Spleen (tissue), 11 donors: ENCODE results near the gene GNA14. TPM values are rescaled to one million over a fixed set of nuclear protein-coding genes. Genes with fewer than 3 reads are reported as not detected.

Experiments used
- DNase-seq: peaks from one replicate; pipeline ENCODE4 v3.0.0-alpha.2; 2020
- H3K27ac ChIP-seq, 8 donors: fragments of 200-600 bp; sonication (generic) in 7 of 8; 1 replicate in 4 of 8; 2 replicates in 4 of 8; pipeline versions ENCODE4 v1.5.0 to v1.8.0; 2016 to 2021; ENCODE audit warnings: inconsistent platforms in 4 of 8, mild to moderate bottlenecking in 4 of 8, moderate library complexity in 1 of 8
- H3K27me3 ChIP-seq, 7 donors: fragments of 200-600 bp; sonication (generic) in 6 of 7; replicated peaks in 1 of 7; 1 replicate in 4 of 7; 2 replicates in 3 of 7; pipeline versions ENCODE4 v1.5.0 to v1.8.0; 2016 to 2021; ENCODE audit warnings: inconsistent platforms in 3 of 7, mild to moderate bottlenecking in 1 of 7
- H3K36me3 ChIP-seq, 6 donors: fragments of 200-600 bp; sonication (generic) in 5 of 6; 1 replicate in 4 of 6; 2 replicates in 2 of 6; pipeline versions ENCODE4 v1.5.0 to v1.8.0; 2016 to 2021; ENCODE audit warnings: inconsistent platforms in 2 of 6
- H3K4me1 ChIP-seq, 6 donors: fragments of 200-600 bp; sonication (generic) in 5 of 6; 1 replicate in 3 of 6; 2 replicates in 3 of 6; pipeline versions ENCODE4 v1.5.0 to v1.8.0; 2016 to 2021; ENCODE audit warnings: inconsistent platforms in 3 of 6
- H3K4me3 ChIP-seq, 8 donors: fragments of 200-600 bp; sonication (generic) in 7 of 8; 1 replicate in 4 of 8; 2 replicates in 4 of 8; pipeline versions ENCODE4 v1.5.0 to v1.8.0; 2016 to 2021; ENCODE audit warnings: inconsistent platforms in 4 of 8, mild to moderate bottlenecking in 4 of 8, moderate library complexity in 2 of 8
- H3K9me3 ChIP-seq, 8 donors: fragments of 200-600 bp; sonication (generic) in 7 of 8; 1 replicate in 4 of 8; 2 replicates in 4 of 8; pipeline versions ENCODE4 v1.5.0 to v1.8.0; 2016 to 2021; ENCODE audit warnings: inconsistent platforms in 4 of 8
- CTCF ChIP-seq, 11 experiments: fragments of 200-600 bp in 7 of 11; fragments of 450-650 bp in 4 of 11; sonication (generic) in 4 of 11; IDR thresholded peaks in 8 of 11; conservative IDR thresholded peaks in 3 of 11; 1 replicate in 7 of 11; 2 replicates in 4 of 11; pipeline versions ENCODE4 v1.4.0 to v1.8.0; 2016 to 2021; ENCODE audit warnings: antibody characterized with exemption in 11 of 11, inconsistent platforms in 4 of 11, mild to moderate bottlenecking in 1 of 11
- POLR2A ChIP-seq, 3 donors: fragments of 450-650 bp; IDR thresholded peaks; one replicate each; pipeline ENCODE4 v1.5.1; 2017; ENCODE audit warnings: antibody characterized with exemption in 3 of 3, mild to moderate bottlenecking in 1 of 3
- POLR2AphosphoS5 ChIP-seq, 3 donors: sonication (generic); formaldehyde crosslinking; IDR thresholded peaks; one replicate each; pipeline ENCODE4 v1.5.1; 2017; ENCODE audit warnings: antibody characterized with exemption in 3 of 3
- WGBS, 5 donors: extraction: QIAGEN DNeasy Blood & Tissue Kit in 3 of 5; methylation state at CpG; one replicate each; pipeline versions ENCODE4 v1.1.5 to v1.1.7; 2013 to 2018; 5-methylcytosine and 5-hydroxymethylcytosine counted together
- intact Hi-C: fragments of 100-400 bp; cut with DNase I; formaldehyde crosslinking; loops from one replicate; pipeline ENCODE4 v1.15.0; 2023; ENCODE audit warnings: low total_unique reads
- polyA plus RNA-seq, 3 donors: library from polyadenylated mRNA; stranded (reverse); fragments of 200-250 nt; gene quantifications; one replicate each; pipeline ENCODE4 v1.2.1, GENCODE V29; 2013
- small RNA-seq, 4 donors: library from RNA; depleted of rRNA; stranded (forward); fragments of <200 nt; gene quantifications; one replicate each; pipeline ENCODE3, GENCODE V24; 2016
- total RNA-seq, 7 donors: library from RNA; depleted of rRNA in 3 of 7; stranded (reverse); fragments of >200 nt in 3 of 7; fragmentation: NEBNext Ultra II Directional in 4 of 7; extraction: Animal tissue kit (Norgen Biotek cat#: 25700) in 4 of 7; gene quantifications; one replicate each; pipeline versions ENCODE4 v1.1.0 to v1.2.1, GENCODE V29; 2016 to 2021
- donor health status: healthy with polysubstance abuse.
- donor health status: DM: no; HTN: no; CAD: no; lungs with moderate emphysema.
- donor health status: DM: no; HTN: no; CAD: no.
- donor health status: Bipolar disorder and iron deficiency.
- donor health status: healthy.
- donor health status: DM: no; HTN: no; CAD: no.
- donor health status: DM: yes; HTN: yes; CAD: no.

Gene GNA14
- total and polyA plus RNA-seq, 10 donors, result 1.7 to 41.7 (median 7.9) TPM

- Histone ChIP-seq H3K27me3 (no peaks in the 10 kb centered on the region), H3K9me3 (no peaks in the 10 kb centered on the region), H3K36me3 (peaks cover 0 to 23% (median 16%) of the 10 kb centered on the region in 6 donors), H3K4me1 (no peaks in the 10 kb centered on the region), H3K4me3 (no peak overlapping the region), H3K27ac (no peak overlapping the region)
- TF ChIP-seq POLR2AphosphoS5 (IDR thresholded peaks at IDR 0.05), result no peak
- no peak for TF ChIP-seq POLR2A (IDR thresholded peaks at IDR 0.05)
- TF ChIP-seq CTCF (IDR thresholded peaks at IDR 0.05 in 8 of 11, conservative IDR thresholded peaks at IDR 0.05 in 3 of 11), result no peak
- intact Hi-C loops, result no loop called here
- DNase-seq, result no peak
- WGBS, 5 donors, result 94 to 98% (median 96%) methylated on average over 3 of the region's 3 CpGs
Measured at GRCh38 chr9:77374266-77374665, 273.9 kb downstream of the GNA14 start.

Small RNA genes lying within 50 kb of the gene (small RNA-seq; reads per million reads assigned to genes)
- gene RNU6-1303P, result 0 reads per million in 4 donors
